ENCODE measurements around the gene KLF15.

DNA sequence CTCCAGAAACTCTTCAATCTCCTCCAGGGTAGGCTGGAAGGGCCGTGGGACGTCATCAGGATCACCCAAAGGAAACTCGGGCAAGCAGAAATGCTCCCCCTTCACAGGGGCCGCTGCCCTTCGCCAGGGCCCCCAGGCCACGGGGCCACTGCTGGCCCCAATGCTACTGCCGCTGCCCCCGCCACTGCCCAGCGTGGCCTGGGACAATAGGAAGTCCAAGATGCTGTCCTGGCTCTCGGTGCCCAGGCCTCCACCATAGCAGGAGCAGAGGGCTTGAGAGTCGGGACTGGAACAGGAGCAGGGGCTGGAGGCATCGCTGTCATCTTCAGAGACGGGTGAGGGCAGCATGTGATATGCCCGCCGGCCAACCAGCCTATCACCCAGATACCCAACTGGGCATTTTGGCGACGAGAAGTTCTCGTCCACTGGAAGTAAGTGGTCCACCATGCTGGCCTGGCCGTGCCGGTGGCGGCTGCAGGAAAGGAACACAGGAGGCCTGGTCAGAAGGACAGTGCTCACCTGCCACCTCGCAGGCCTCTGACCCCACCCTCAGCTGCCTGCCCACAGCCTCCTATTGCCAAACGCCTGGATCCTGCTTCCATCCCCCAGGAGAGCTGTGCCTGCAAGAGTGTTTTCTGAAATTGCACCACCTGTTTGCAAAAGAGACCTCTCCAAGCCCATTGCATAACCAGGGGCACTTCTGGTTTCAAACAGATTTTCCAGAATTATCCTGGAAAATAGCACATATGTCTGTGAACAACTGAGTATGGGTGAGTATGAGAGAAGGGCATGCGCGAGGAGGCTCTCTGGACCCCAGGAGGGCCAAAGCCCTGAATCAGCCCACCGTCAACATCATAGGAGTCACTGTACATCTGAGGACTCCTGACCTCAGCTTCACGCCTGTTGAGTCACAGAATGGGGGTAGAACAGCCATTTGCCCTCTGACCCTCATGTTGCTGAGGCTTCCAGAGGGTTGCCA lies 4.4 kb downstream of the KLF15 start:
- TF ChIP-seq, protein P1, sequence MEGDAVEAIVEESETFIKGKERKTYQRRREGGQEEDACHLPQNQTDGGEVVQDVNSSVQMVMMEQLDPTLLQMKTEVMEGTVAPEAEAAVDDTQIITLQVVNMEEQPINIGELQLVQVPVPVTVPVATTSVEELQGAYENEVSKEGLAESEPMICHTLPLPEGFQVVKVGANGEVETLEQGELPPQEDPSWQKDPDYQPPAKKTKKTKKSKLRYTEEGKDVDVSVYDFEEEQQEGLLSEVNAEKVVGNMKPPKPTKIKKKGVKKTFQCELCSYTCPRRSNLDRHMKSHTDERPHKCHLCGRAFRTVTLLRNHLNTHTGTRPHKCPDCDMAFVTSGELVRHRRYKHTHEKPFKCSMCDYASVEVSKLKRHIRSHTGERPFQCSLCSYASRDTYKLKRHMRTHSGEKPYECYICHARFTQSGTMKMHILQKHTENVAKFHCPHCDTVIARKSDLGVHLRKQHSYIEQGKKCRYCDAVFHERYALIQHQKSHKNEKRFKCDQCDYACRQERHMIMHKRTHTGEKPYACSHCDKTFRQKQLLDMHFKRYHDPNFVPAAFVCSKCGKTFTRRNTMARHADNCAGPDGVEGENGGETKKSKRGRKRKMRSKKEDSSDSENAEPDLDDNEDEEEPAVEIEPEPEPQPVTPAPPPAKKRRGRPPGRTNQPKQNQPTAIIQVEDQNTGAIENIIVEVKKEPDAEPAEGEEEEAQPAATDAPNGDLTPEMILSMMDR (IDR thresholded peaks at IDR 0.05; ENCODE audit: low read depth, low read length) = no peak
- TF ChIP-seq MYC (IDR thresholded peaks at IDR 0.05; ENCODE audit: low read depth, low read length) (no peak), POLR2A (IDR thresholded peaks at IDR 0.05; ENCODE audit: extremely low read depth, insufficient read length) (no peak)
- TF ChIP-seq, protein P2, sequence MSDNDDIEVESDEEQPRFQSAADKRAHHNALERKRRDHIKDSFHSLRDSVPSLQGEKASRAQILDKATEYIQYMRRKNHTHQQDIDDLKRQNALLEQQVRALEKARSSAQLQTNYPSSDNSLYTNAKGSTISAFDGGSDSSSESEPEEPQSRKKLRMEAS (IDR thresholded peaks at IDR 0.05; ENCODE audit: low read depth, low read length) = no peak

All from NB4 (cell line).